NT2/D1 (cell line): ENCODE results near the gene TK1.

ENCODE experiments used
- SUZ12 ChIP-seq: IDR thresholded peaks from 2 replicates; pipeline ENCODE4 v1.6.1; 2011; ENCODE audit not compliant: insufficient read length, insufficient read depth; ENCODE audit errors: extremely low read depth
- YY1 ChIP-seq: IDR thresholded peaks from 2 replicates; pipeline ENCODE4 v1.6.1; 2011; ENCODE audit not compliant: insufficient read length, insufficient read depth
- ZNF274 ChIP-seq: IDR thresholded peaks from 2 replicates; pipeline ENCODE4 v1.6.1; 2011; ENCODE audit warnings: mild to moderate bottlenecking, low read depth, low read length

GRCh38 chr17:78200451-78200850, 13.6 kb upstream of the TK1 start:
- TF ChIP-seq ZNF274 (no peak), SUZ12 (no peak), YY1 (no peak)
